GM12801 (cell line): ENCODE data around the gene MAP2K5.

Experiments used
- TF ChIP-seq, protein P1 (sequence below): IDR thresholded peaks from one replicate; pipeline ENCODE4 v1.5.1; 2011; ENCODE audit warnings: control low read depth; ENCODE audit not compliant: insufficient read length; ENCODE audit errors: extremely low read depth

MAP2K5 gene

DNA sequence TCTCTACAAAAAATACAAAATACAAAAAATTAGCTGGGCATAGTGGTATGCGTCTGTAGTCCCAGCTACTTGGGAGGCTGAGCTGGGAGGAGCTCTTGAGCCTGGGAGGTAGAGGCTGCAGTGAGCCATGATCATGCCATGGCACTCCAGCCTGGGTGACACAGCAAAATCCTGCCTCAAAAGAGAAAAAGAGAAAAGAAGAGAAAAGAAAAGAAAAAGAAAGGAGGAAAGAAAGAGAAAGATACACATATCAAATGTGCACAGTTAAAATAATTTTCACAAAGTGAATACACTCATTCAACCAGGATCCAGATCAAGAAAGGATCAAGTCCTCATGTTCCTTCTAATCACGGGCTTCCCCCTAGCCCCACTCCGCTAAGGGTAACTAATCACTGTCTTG lies 27.4 kb upstream of the MAP2K5 start:
- TF ChIP-seq, protein P1, sequence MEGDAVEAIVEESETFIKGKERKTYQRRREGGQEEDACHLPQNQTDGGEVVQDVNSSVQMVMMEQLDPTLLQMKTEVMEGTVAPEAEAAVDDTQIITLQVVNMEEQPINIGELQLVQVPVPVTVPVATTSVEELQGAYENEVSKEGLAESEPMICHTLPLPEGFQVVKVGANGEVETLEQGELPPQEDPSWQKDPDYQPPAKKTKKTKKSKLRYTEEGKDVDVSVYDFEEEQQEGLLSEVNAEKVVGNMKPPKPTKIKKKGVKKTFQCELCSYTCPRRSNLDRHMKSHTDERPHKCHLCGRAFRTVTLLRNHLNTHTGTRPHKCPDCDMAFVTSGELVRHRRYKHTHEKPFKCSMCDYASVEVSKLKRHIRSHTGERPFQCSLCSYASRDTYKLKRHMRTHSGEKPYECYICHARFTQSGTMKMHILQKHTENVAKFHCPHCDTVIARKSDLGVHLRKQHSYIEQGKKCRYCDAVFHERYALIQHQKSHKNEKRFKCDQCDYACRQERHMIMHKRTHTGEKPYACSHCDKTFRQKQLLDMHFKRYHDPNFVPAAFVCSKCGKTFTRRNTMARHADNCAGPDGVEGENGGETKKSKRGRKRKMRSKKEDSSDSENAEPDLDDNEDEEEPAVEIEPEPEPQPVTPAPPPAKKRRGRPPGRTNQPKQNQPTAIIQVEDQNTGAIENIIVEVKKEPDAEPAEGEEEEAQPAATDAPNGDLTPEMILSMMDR, result no peak

DNA sequence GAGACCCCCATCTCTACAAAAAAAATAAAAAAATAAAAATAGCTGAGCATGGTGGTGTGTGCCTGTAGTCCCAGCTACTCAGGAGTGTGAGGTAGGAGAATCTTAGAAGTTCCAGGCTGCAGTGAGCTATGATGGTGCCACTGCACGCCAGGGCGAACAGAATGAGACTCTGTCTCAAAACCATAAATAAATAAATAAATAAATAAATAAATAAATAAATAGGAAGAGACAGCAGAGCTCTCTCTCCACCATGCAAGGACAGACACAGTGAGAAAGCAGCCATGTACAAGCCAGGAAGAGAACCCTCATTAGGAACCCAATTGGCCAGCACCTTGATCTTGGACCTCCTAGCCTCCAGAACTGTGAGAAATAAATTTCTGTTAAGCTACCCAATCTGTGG lies 26.9 kb upstream of the MAP2K5 start:
- TF ChIP-seq, protein P1, result no peak

DNA sequence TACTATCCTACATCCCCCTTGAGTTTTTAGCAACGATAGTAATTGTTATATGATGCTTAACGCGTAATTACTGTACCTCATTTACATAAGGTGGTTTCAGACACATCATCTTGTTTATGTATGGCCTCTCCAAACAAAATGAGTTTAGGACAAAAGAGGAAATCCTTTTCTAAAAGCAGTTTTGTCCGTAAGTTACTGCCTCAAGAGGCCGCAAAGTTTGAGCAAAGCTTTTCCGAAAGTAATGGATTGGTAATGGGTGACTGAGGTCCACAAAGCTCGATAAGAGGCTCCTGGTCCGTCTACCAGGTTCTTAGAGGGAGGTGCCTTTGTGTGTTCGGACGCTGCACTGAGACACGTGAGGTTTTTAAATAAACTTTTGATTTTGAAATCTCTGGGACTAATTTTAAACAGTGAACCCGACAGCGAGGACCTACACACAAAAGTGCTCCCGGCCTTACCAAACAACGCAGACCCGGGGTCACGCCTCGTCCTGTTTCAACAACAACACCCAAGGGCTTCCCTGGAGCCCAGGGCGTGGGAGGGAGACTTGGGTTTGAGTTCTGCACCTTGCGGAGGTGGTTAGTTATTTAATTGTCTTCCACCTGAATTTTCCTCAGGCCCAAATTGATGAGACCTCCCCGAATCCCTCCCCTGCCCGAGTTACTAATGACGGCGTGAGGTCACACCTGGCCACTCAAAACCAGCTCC lies 22.0 kb upstream of the MAP2K5 start:
- TF ChIP-seq, protein P1, result no peak

DNA sequence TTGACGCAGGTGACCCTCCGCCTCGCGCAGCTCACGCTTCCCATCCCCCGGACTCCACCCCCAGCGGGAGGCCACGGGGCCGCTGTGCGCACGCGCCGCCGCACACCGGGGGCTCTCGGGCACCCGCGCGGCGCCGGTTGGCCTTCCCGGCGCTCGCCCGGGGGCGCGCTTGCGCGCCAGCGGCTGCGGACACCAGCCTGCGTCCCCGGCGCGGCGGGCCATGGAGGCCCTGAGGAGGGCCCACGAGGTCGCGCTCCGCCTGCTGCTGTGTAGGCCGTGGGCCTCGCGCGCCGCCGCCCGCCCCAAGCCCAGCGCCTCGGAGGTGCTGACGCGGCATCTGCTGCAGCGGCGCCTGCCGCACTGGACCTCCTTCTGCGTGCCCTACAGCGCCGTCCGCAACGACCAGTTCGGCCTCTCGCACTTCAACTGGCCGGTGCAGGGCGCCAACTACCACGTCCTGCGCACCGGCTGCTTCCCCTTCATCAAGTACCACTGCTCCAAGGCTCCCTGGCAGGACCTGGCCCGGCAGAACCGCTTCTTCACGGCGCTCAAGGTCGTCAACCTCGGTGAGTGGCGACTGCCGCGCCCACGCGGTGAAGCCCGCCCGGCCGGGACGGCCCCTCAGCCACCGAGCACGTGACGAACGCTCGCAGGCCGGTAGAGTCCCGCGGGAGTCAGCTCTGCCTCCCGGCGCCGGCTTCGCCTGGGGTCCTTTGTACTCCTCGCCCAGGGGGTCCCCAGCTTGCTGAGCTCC lies 21.3 kb upstream of the MAP2K5 start, which contains the start of gene C15orf61:
Gene C15orf61, plus strand, starts transcription at position 103 of the 754 bp plus-strand sequence. Its CDS starts 118 bp downstream, at position 221.
- TF ChIP-seq, protein P1, result no peak

DNA sequence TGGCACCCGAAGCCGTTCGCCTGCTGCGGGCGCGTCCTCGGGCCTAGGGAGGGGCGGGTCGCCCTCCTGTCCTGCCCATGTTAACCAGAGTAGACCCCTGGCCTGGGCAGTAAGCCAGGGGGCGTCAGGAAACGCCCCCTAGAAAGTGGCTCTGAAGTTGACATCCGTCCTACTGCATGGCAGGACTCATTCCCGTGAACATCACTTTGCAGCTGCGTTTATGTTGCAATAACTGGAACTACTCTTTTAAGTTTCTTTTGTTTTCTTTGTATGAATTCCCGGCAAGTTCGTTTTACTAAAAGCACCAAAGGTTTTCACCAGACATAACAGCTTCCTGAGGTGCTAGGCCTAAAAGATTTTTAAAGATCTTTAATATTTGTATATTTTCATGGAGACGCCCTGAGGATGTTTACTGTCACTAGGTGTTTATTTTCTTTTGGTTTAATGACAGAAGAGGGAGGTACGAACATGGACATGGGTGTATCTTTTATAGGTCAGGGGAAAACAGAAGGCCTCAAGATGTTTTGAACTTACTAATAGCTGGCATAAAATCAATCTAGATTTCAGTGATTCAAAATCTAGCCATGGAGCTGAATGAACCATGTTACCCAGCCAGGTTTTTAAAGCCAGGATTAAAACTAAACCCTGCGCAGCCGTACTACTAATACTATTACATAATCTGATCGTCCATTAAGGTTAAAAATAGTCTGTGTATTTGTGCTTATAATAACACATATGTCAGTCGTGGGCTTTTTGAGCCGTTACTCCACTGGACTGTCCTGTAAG lies 20.5 kb upstream of the MAP2K5 start:
- TF ChIP-seq, protein P1, result no peak

DNA sequence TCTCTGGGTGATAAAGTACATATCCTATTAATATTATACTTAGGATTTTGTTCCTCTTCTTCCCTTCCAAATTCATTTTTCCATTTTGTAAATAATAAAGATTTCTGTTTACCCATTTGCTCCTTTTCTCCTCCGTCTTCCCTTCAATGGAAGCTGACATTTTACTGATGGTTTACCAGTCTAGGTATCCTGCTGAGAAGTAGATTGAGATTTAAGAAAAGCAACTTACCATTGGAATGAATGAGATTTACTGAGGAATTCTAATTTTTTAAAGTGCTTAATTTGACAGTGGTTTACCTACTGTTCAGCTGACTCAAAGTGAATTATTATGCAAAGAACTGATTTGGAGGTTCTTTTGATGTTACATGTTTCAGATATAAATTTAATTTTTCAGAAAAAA lies 19.2 kb upstream of the MAP2K5 start:
- TF ChIP-seq, protein P1, result no peak

DNA sequence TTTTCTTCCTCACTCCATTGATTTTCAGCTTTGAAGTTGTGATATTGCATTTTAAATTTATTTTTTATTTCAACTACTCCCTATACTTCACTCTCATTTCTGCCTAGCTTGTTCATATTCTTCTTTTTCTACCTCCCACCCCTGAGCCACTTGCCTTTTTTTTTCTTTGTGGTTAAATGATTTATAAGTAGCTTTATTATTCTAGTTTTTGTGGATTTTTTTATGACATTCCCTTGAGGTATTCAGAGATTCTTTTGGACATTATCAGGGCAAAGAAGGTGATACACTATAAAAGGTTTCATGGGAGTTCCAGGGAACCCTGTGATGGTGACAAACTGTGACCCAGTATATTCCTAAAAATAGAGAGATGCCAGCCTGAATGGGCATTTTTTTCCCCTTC lies 18.3 kb upstream of the MAP2K5 start:
- TF ChIP-seq, protein P1, result no peak
